ENCODE data around the gene ADAMTS9. TPM values are rescaled to one million over a fixed set of nuclear protein-coding genes. Genes with fewer than 3 reads are reported as not detected.

Gene ADAMTS9
- total RNA-seq, 1 donor = not detected

- Histone ChIP-seq H3K27me3 (ENCODE audit: insufficient read depth, low read length) (no peaks in the 10 kb centered on the region), H3K4me3 (ENCODE audit: low read length) (no peak overlapping the region), H3K4me1 (ENCODE audit: insufficient read depth, low read length) (no peaks in the 10 kb centered on the region), H3K9me3 (ENCODE audit: low read depth, low read length) (no peaks in the 10 kb centered on the region)
Observed at GRCh38 chr3:64705946-64706345, 18.1 kb upstream of the ADAMTS9 start.

GRCh38 chr3:64696896-64697295 is 9.1 kb upstream of the ADAMTS9 start:
- Histone ChIP-seq H3K9me3 (ENCODE audit: low read depth, low read length) (no peaks in the 10 kb centered on the region), H3K27me3 (ENCODE audit: insufficient read depth, low read length) (no peaks in the 10 kb centered on the region), H3K4me3 (ENCODE audit: low read length) (no peak overlapping the region), H3K4me1 (ENCODE audit: insufficient read depth, low read length) (no peaks in the 10 kb centered on the region)

- Histone ChIP-seq H3K4me1 (ENCODE audit: insufficient read depth, low read length) (no peaks in the 10 kb centered on the region), H3K4me3 (ENCODE audit: low read length) (no peak overlapping the region), H3K9me3 (ENCODE audit: low read depth, low read length) (no peaks in the 10 kb centered on the region), H3K27me3 (ENCODE audit: insufficient read depth, low read length) (peaks cover 12% of the 10 kb centered on the region)
Observed at GRCh38 chr3:64694114-64694513, 6.3 kb upstream of the ADAMTS9 start.

- Histone ChIP-seq H3K4me1 (ENCODE audit: insufficient read depth, low read length) (no peaks in the 10 kb centered on the region), H3K27me3 (ENCODE audit: insufficient read depth, low read length) (peaks cover 22% of the 10 kb centered on the region), H3K4me3 (ENCODE audit: low read length) (no peak overlapping the region), H3K9me3 (ENCODE audit: low read depth, low read length) (no peaks in the 10 kb centered on the region)
Observed at GRCh38 chr3:64693031-64693430, 5.2 kb upstream of the ADAMTS9 start.

GRCh38 chr3:64691051-64691450 is 3.3 kb upstream of the ADAMTS9 start:
- Histone ChIP-seq H3K4me1 (ENCODE audit: insufficient read depth, low read length) (no peaks in the 10 kb centered on the region), H3K9me3 (ENCODE audit: low read depth, low read length) (no peaks in the 10 kb centered on the region), H3K27me3 (ENCODE audit: insufficient read depth, low read length) (peaks cover 33% of the 10 kb centered on the region), H3K4me3 (ENCODE audit: low read length) (no peak overlapping the region)

GRCh38 chr3:64687086-64687780 is 567 bp downstream of the ADAMTS9 start:
- H3K4me3 ChIP-seq (ENCODE audit: low read length) = no peak overlapping the region
- H3K9me3 ChIP-seq (ENCODE audit: low read depth, low read length) = no peaks in the 10 kb centered on the region
- no peaks in the 10 kb centered on the region for H3K4me1 ChIP-seq (ENCODE audit: insufficient read depth, low read length)
- peaks cover 50% of the 10 kb centered on the region for H3K27me3 ChIP-seq (ENCODE audit: insufficient read depth, low read length)

- Histone ChIP-seq H3K4me3 (ENCODE audit: low read length) (no peak overlapping the region), H3K9me3 (ENCODE audit: low read depth, low read length) (no peaks in the 10 kb centered on the region)
Observed at GRCh38 chr3:64686446-64686908, 1.3 kb downstream of the ADAMTS9 start.

GRCh38 chr3:64685800-64686445 is 1.9 kb downstream of the ADAMTS9 start:
- Histone ChIP-seq H3K9me3 (ENCODE audit: low read depth, low read length) (no peaks in the 10 kb centered on the region), H3K27me3 (ENCODE audit: insufficient read depth, low read length) (peaks cover 48% of the 10 kb centered on the region), H3K4me1 (ENCODE audit: insufficient read depth, low read length) (no peaks in the 10 kb centered on the region), H3K4me3 (ENCODE audit: low read length) (no peak overlapping the region)

More at GRCh38 chr3:64686446-64686908, 1.3 kb downstream of the ADAMTS9 start:
- H3K4me1 ChIP-seq (ENCODE audit: insufficient read depth, low read length) = no peaks in the 10 kb centered on the region
- peaks cover 50% of the 10 kb centered on the region for H3K27me3 ChIP-seq (ENCODE audit: insufficient read depth, low read length)

GRCh38 chr3:64685331-64685799 is 2.4 kb downstream of the ADAMTS9 start:
- no peaks in the 10 kb centered on the region for H3K4me1 ChIP-seq (ENCODE audit: insufficient read depth, low read length)
- H3K9me3 ChIP-seq (ENCODE audit: low read depth, low read length) = no peaks in the 10 kb centered on the region
- H3K4me3 ChIP-seq (ENCODE audit: low read length) = no peak overlapping the region
- peaks cover 43% of the 10 kb centered on the region for H3K27me3 ChIP-seq (ENCODE audit: insufficient read depth, low read length)

- no peaks in the 10 kb centered on the region for H3K4me1 ChIP-seq (ENCODE audit: insufficient read depth, low read length)
- H3K9me3 ChIP-seq (ENCODE audit: low read depth, low read length) = no peaks in the 10 kb centered on the region
- H3K27me3 ChIP-seq (ENCODE audit: insufficient read depth, low read length) = peaks cover 42% of the 10 kb centered on the region
- H3K4me3 ChIP-seq (ENCODE audit: low read length) = no peak overlapping the region
Observed at GRCh38 chr3:64684715-64685261, 3.0 kb downstream of the ADAMTS9 start.

GRCh38 chr3:64681827-64682226 is 6.0 kb downstream of the ADAMTS9 start:
- Histone ChIP-seq H3K9me3 (ENCODE audit: low read depth, low read length) (no peaks in the 10 kb centered on the region), H3K27me3 (ENCODE audit: insufficient read depth, low read length) (peaks cover 24% of the 10 kb centered on the region), H3K4me1 (ENCODE audit: insufficient read depth, low read length) (no peaks in the 10 kb centered on the region), H3K4me3 (ENCODE audit: low read length) (no peak overlapping the region)

- H3K4me1 ChIP-seq (ENCODE audit: insufficient read depth, low read length) = no peaks in the 10 kb centered on the region
- H3K27me3 ChIP-seq (ENCODE audit: insufficient read depth, low read length) = peaks cover 16% of the 10 kb centered on the region
- H3K9me3 ChIP-seq (ENCODE audit: low read depth, low read length) = no peaks in the 10 kb centered on the region
- no peak overlapping the region for H3K4me3 ChIP-seq (ENCODE audit: low read length)
Observed at GRCh38 chr3:64681015-64681414, 6.8 kb downstream of the ADAMTS9 start.

GRCh38 chr3:64680334-64680733 is 7.5 kb downstream of the ADAMTS9 start:
- H3K27me3 ChIP-seq (ENCODE audit: insufficient read depth, low read length) = peaks cover 11% of the 10 kb centered on the region
- no peaks in the 10 kb centered on the region for H3K9me3 ChIP-seq (ENCODE audit: low read depth, low read length)
- no peaks in the 10 kb centered on the region for H3K4me1 ChIP-seq (ENCODE audit: insufficient read depth, low read length)
- H3K4me3 ChIP-seq (ENCODE audit: low read length) = no peak overlapping the region

- Histone ChIP-seq H3K27me3 (ENCODE audit: insufficient read depth, low read length) (no peaks in the 10 kb centered on the region), H3K9me3 (ENCODE audit: low read depth, low read length) (no peaks in the 10 kb centered on the region), H3K4me1 (ENCODE audit: insufficient read depth, low read length) (no peaks in the 10 kb centered on the region), H3K4me3 (ENCODE audit: low read length) (no peak overlapping the region)
Observed at GRCh38 chr3:64677961-64678716, 9.7 kb downstream of the ADAMTS9 start.

GRCh38 chr3:64676831-64677230 is 11.0 kb downstream of the ADAMTS9 start:
- H3K27me3 ChIP-seq (ENCODE audit: insufficient read depth, low read length) = no peaks in the 10 kb centered on the region
- no peaks in the 10 kb centered on the region for H3K9me3 ChIP-seq (ENCODE audit: low read depth, low read length)
- H3K4me3 ChIP-seq (ENCODE audit: low read length) = no peak overlapping the region
- H3K4me1 ChIP-seq (ENCODE audit: insufficient read depth, low read length) = no peaks in the 10 kb centered on the region
